CD4-positive, alpha-beta T cell treated with Interleukin-21 for 1 hour (primary cell): ENCODE data around the gene KCNQ1OT1.

Source experiments
- DNase-seq: peaks from one replicate; pipeline ENCODE4 v3.0.0-alpha.2; 2020

The KCNQ1OT1 gene

DNA sequence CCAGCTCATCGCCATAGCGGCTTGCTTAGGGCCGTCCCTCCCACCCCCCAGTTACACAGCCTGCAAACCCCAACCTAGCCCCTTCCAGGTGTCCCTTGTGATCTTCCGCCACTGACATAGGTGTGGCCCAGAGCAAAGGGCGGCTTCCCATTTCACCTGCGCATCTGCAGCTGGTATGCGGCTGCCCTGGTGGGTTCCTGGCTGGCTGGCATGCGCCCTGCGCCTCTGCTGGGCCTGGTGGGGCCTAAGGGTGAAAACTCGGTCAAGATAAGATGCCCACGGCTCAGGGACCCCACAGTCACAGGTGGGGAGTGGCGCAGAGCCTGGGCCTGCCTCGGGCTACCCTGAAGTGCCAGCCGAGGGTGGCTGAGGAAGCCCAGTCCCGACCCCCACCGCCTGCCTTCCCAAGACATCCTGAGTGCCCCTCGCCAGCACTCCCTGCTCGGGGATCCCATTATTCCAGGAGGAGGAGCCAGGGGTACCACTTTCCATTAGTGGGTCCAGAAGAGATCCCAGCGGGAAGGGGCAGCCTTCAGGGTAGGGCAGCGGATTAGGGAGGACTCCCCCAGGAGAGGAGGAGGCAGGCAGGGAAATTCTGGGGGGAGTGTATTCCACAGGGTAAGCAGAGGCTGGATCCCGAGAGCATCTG lies 36.9 kb upstream of the KCNQ1OT1 start:
- DNase-seq, result no peak

DNA sequence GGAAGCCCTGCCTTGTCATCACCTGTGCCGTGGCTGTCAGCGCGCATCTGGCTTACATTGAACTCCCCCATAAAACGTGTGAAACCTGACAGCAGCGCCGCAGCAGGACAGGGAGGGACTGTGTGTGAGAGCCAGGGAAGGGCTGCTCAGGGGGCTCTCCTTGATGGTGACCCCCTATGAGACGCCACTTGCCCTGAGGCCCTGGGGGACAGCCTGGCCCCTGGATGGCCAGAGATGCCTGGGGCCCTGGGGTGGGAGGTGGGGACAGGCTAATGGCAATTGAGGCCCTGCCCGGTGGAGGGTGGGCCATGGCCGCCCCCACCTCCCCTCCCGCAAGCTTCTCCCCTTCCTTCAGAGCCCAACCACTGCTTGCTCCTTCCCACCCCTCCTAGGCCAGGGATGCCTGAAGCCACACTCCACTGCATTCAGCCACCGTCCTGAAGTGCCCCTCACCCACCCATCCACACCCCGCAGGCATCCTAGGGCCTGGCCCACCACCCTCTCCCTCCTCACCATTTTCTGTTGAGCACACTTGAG lies 35.3 kb upstream of the KCNQ1OT1 start:
- no peak for DNase-seq

GRCh38 chr11:2734181-2735052 lies 34.6 kb upstream of the KCNQ1OT1 start:
- no peak for DNase-seq

GRCh38 chr11:2732940-2733628 lies 33.3 kb upstream of the KCNQ1OT1 start:
- DNase-seq, result no peak

DNA sequence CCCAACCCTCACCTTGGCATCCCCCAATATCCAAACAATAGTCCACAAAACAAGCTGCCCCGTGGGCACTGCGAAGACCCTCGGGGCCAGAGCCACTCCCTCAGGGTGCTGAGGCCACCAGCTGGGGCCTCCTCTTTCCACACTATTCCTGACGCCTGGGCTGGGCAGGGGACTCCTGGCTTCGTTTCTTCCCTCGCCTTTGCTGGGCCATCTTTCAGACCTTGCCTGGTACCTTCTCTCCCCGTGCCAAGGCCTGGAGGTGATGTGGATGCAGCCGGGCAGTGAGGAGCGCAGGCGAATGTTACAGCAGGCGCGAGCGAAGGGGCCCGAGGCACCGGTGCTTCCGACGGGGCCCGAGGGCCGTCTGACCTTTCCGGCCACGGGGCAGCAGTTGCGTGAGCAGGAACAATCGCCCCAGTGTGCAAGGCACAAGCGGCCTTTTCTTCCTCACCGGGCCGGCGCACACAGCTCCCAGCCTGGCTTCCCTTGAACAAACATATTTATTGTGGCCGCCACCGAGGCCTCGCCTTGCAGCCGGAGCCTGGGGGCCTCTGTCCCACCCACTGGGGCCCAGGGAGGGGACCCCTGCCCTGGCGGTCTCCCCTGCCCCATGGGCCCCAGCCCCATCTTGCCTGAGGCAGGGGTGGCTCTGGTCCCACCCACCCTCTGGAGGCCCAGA lies 32.6 kb upstream of the KCNQ1OT1 start:
- DNase-seq, result no peak

DNA sequence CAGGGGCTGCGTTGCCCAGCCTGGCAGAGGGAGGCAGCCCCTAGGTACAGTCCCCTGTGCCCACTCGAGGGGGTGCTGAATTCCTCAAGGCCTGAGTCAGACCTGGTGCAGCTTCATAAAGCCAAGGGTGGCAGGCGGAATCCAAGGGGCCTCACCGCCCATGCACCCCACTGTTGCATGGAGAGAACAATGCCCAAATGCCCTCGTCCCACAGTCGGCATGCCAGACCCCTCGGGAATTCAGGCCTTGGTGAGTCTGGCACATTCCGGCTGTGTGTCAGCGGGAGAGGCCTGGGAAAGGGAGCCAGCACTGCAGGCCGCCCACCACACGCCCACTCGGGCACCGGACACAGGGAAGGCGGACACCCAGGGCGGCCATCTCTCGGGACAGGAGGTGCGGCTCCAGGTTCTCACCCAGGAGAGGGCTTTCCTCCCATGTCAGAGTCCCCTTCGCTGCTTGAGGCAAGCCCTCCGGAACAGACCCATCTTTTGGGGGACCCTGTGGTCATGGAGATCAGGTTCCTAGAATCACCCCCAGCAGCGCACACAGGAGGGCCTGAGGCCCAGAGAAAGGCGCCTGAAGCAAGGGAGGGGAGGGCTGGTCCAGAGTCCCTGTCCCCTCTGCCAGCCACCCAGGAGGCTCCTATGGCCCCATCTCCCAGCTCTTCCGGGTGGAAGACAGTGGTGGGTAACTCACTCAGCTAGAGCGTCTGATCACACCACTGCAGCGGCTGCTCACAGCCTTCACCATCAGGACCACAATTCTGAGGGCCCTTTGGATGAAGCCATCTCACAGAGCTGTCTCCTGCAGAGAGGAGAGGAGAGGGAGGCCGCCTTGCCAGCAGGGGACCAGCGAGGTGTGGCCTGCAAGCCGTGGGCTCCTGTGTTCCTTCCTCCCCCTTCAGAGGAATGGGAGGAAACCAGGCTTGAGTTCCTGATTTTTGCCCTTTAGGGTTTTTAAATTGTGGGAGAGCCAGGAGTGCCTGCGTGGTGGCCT lies 31.6 kb upstream of the KCNQ1OT1 start:
- DNase-seq, result no peak

- no peak for DNase-seq
Observed at GRCh38 chr11:2730272-2731129, 30.7 kb upstream of the KCNQ1OT1 start.

DNA sequence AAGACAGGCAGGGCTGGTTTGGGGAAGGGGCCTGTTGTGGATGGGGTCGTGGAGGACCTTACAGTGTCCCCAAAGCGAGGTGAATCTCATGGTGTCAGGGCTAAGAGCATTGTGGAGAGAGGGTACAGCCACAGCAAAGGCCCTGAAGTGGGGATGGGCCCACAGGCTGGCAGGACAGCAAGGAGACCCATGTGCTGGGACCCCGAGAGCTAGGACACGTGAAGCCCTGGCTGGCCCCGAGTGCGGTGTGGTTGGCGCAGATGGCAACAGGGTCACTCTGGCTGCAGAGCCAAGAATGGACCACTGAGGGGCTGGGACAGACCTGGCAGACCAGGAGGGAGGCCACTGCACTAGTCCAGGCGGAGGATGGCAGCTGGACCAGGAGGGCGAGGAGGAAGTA lies 30.0 kb upstream of the KCNQ1OT1 start:
- no peak for DNase-seq

DNA sequence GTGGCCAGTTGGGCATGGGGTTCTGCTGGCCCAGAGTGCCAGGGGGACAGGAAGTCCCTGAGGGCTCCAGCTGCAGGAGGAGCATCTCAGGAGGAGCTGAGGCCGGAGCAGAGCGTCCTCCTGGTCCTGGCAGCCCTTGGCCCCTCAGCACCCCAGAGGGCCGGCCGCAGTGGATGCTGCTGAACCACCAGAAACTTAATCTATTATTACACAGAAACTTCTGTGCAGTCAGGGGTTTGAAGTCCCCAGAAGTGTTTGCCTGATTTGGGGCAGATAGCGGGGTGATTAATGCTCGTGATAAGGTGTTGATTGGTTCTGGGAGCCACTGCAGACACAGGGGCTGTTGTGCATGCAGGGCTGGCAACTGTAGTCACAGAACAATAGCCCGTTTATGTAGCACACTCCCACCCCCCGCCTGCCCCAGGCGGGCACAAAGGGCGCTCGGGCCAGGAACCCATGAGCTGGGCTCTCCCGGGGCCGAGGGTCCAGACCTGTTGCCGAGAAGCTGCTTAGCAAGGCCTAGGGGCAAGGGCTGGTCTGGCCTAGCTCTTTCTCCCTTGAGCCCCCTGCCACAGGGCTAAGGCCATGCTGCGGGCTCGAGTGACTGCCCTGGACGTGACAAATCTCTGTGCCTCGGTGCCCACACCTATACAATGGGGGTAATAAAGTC lies 29.0 kb upstream of the KCNQ1OT1 start:
- no peak for DNase-seq

- DNase-seq, result no peak
Observed at GRCh38 chr11:2728128-2728662, 28.4 kb upstream of the KCNQ1OT1 start.

GRCh38 chr11:2726964-2727363 lies 27.2 kb upstream of the KCNQ1OT1 start:
- DNase-seq, result no peak

DNA sequence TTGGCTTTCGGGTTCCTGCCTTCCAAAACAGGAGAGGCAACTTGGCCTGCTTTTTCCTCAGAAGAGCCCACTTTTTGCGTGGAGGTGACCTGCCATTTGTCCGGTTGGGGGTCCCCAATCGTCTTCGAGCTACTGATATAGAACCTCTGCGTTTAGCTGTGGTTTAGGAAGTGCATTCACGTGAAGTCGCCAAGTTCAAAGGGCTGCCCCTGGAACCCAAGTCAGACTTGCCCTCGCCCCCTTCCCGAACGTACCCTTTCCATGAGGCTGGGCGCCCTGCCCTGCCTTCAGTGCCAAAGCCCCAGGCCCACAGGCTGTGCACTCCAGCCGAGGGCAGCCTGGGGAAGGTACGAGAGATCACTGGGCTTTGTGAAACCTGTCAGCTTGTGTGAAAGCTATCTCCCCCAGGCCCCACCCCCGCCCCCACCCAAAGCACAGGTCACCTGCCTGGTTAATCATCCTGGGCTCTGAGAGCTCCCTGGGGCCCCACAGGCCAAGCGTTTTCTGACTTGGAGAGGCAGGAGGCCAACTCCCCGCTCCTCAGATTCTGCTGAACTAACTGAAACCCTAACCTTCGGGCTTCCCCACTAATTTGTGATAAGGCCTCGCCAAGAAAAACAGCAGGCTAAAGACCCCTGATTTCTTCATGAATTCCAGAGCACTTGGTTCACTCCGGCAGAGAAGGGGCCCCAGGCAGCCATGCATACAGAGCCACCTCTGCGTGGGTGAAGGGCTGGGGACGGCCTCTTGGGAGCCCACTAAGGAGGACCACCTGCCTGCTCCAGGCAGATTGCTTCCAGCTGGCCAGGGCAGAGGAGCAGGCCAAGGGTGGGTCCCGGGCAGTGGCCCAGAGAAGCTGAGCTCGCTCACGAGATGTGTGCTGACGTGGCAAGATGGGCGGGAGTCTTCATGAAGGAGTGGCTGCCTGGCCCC lies 25.8 kb upstream of the KCNQ1OT1 start:
- no peak for DNase-seq

- DNase-seq, result no peak
Observed at GRCh38 chr11:2724653-2725367, 25.0 kb upstream of the KCNQ1OT1 start.

DNA sequence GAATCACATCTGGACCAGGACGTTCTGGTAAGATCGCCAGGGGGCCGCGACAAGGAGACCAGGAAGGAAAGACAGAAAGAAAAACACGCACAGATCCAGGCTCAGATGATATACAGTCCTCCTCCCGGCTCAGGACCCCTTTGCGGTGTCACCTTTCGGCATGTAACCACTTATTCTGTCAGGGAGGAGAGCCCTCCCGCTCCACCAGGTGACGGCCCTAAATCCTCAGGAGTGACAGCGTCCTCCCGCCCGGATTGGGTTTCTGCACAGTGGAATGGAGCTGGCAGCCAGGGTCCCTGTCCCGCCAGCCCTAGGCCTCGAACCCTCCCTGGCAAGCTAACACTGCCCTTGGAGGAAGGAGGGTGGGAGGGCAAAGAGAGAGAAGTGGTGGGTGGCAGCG lies 24.3 kb upstream of the KCNQ1OT1 start:
- no peak for DNase-seq

DNA sequence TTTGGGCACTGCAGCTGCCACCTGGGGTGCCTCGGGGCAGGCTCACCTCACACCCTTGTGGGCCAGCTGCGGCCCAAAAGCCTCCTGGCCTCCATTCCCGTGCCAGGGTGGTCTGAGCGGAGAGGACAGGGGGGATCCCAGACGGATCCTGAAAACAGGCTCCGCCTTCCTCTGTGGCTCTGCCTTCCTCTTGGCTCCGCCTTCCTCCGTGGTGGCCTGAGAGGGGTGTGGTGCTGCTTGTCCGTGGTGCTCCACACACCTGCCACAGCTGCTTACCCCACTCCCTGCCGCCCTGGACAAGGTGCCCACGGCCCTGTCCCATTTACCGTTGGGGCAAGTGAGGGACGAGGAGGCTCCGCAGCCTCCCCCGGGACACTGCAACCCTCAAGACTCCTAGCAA lies 23.2 kb upstream of the KCNQ1OT1 start:
- DNase-seq, result no peak

GRCh38 chr11:2721210-2721916 lies 21.6 kb upstream of the KCNQ1OT1 start:
- no peak for DNase-seq
